K562 (cell line): ENCODE measurements around the gene SPINK2. TPM values are rescaled to one million over a fixed set of nuclear protein-coding genes. Genes with fewer than 3 reads are reported as not detected.

Source experiments
- MCM3 ChIP-seq: fragments of 450-650 bp; IDR thresholded peaks from 2 replicates; pipeline ENCODE4 v1.6.1; 2016
- RB1 ChIP-seq: fragments of 450-650 bp; IDR thresholded peaks from 2 replicates; pipeline ENCODE4 v1.6.1; 2017; ENCODE audit warnings: low read depth, mild to moderate bottlenecking
- U2AF2 ChIP-seq: fragments of 200-400 bp; formaldehyde crosslinking; optimal IDR thresholded peaks from 2 replicates; pipeline ENCODE3; 2017; ENCODE audit warnings: low read depth, mild to moderate bottlenecking, low read length
- ZNF707 ChIP-seq: fragments of 250-450 bp; sonication (Bioruptor Pico); conservative IDR thresholded peaks from 2 replicates; pipeline ENCODE4 v1.8.0; 2022; ENCODE audit warnings: inconsistent platforms, mild to moderate bottlenecking, moderate library complexity
- ZNF785 ChIP-seq: fragments of 250-450 bp; sonication (Bioruptor Pico); IDR thresholded peaks from 2 replicates; pipeline ENCODE4 v1.4.0; 2020; ENCODE audit warnings: mild to moderate bottlenecking
- polyA plus RNA-seq, 8 experiments: library from polyadenylated mRNA; depleted of rRNA in 4 of 8; stranded (reverse) in 5 of 8; unstranded in 3 of 8; fragments of >200 nt; fragmentation: Nextera tagmentation in 2 of 8; fragmentation: Illumina TruSeq in 1 of 8; extraction: Ambion mirVana in 2 of 8; extraction: Trizol in 1 of 8; gene quantifications; 2 replicates each; pipeline versions ENCODE4 v1.2.1 to v1.2.3, GENCODE V29; 2011 to 2014; ENCODE audit warnings: inconsistent platforms in 1 of 8, missing spikeins in 1 of 8
- total RNA-seq, 7 experiments: library from RNA; depleted of rRNA in 6 of 7; stranded (reverse); fragments of >200 nt in 6 of 7; fragmentation: Illumina TruSeq in 2 of 7; extraction: Trizol in 2 of 7; gene quantifications; 2 replicates each; pipeline versions ENCODE4 v1.2.1 to v1.2.3, GENCODE V29; 2011 to 2021; ENCODE audit warnings: low replicate concordance in 1 of 7
- TF ChIP-seq, protein P1 (sequence below): fragments of 450-650 bp; IDR thresholded peaks from 2 replicates; pipeline ENCODE4 v1.6.1; 2016; ENCODE audit warnings: low read depth, mild to moderate bottlenecking, moderate library complexity
- TF ChIP-seq, protein P2 (sequence below): fragments of 450-650 bp; IDR thresholded peaks from 2 replicates; pipeline ENCODE4 v1.6.1; 2018; ENCODE audit not compliant: partially characterized antibody
- TF ChIP-seq, protein P3 (sequence below): fragments of 250-450 bp; sonication (Bioruptor Pico); IDR thresholded peaks from 2 replicates; pipeline ENCODE4 v1.8.0; 2021; ENCODE audit warnings: moderate library complexity, mild to moderate bottlenecking, inconsistent platforms
- TF ChIP-seq, protein P4 (sequence below), 3 experiments: fragments of 200-800 bp in 1 of 3; fragments of 250-450 bp in 1 of 3; fragments of 450-650 bp in 1 of 3; sonication (Bioruptor Pico) in 1 of 3; sonication (Bioruptor generic) in 1 of 3; formaldehyde crosslinking in 1 of 3; IDR thresholded peaks; 2 replicates each; pipeline versions ENCODE4 v1.6.1 to v1.8.0; 2016 to 2022; ENCODE audit warnings: mild to moderate bottlenecking in 2 of 3, missing genetic modification characterization in 2 of 3, missing compliant biosample characterization in 1 of 3, moderate library complexity in 1 of 3
- TF ChIP-seq, protein P5 (sequence below): fragments of 450-650 bp; formaldehyde crosslinking; IDR thresholded peaks from 2 replicates; pipeline ENCODE4 v1.4.0; 2020; ENCODE audit warnings: mild to moderate bottlenecking, moderate library complexity
- TF ChIP-seq, protein P6 (sequence below): sonication (generic); formaldehyde crosslinking; IDR thresholded peaks from 2 replicates; pipeline ENCODE4 v1.5.0; 2020; ENCODE audit warnings: missing genetic modification reagents
- TF ChIP-seq, protein P7 (sequence below): fragments of 450-650 bp; formaldehyde crosslinking; IDR thresholded peaks from 2 replicates; pipeline ENCODE4 v1.4.0; 2020; ENCODE audit warnings: mild to moderate bottlenecking, moderate library complexity

Gene SPINK2
- total and polyA plus RNA-seq, 9 of the 15 experiments (the other 6 are each of a cell fraction or from before 2014, with no cell fraction given), result not detected

DNA sequence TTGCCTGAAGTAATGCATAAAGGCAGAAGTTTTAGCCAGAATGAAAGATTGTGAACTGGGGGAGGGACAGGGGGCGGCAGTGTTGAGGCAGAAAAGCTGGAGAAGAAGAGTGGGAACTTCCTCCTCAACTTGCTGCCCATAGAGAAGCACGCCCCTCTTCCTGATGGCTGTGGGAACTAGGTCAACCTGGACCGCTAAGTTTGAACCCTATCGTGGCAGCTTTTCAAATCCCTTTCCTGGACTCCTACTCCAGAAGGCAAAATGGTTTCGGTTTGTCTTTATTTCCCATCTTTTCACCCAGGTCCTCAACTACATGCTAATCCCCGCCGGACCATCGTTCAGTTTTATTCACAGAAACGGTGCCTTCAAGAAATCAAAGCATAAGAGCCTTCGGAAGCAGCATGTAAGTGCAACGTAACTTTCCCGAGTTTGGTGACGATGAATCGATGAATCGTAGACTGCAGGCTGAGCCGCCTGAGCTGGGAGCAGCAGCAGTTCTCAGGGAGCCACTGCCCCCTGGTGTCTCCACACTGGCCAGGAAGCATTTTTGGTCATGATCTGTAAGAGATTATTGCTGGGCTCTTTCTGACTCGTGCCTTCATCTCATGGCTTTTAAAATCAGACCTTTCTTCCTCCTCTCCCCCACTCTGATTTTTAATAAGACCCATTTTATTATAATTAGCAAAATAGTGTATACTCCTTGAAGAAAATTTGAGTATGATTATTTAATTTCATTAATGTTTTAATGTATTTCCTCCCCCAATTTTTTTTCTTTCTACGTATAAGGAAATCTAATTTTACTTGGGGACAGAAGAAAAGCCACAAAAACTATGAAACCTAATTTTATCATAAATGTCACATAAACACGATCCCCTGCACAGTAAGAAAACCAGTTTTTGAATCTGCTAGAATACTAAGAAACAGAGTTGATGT lies 21.4 kb downstream of the SPINK2 start (continued):
- TF ChIP-seq, protein P1, sequence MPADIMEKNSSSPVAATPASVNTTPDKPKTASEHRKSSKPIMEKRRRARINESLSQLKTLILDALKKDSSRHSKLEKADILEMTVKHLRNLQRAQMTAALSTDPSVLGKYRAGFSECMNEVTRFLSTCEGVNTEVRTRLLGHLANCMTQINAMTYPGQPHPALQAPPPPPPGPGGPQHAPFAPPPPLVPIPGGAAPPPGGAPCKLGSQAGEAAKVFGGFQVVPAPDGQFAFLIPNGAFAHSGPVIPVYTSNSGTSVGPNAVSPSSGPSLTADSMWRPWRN, result no peak
- TF ChIP-seq ZNF785 (CRISPR knock-in tag) (no peak), MCM3 (no peak), RB1 (0 out of 2 replicates have a peak, but pooled peaks have one; percentile 12), U2AF2 (no peak), ZNF707 (CRISPR knock-in tag) (no peak)
- TF ChIP-seq, protein P2, sequence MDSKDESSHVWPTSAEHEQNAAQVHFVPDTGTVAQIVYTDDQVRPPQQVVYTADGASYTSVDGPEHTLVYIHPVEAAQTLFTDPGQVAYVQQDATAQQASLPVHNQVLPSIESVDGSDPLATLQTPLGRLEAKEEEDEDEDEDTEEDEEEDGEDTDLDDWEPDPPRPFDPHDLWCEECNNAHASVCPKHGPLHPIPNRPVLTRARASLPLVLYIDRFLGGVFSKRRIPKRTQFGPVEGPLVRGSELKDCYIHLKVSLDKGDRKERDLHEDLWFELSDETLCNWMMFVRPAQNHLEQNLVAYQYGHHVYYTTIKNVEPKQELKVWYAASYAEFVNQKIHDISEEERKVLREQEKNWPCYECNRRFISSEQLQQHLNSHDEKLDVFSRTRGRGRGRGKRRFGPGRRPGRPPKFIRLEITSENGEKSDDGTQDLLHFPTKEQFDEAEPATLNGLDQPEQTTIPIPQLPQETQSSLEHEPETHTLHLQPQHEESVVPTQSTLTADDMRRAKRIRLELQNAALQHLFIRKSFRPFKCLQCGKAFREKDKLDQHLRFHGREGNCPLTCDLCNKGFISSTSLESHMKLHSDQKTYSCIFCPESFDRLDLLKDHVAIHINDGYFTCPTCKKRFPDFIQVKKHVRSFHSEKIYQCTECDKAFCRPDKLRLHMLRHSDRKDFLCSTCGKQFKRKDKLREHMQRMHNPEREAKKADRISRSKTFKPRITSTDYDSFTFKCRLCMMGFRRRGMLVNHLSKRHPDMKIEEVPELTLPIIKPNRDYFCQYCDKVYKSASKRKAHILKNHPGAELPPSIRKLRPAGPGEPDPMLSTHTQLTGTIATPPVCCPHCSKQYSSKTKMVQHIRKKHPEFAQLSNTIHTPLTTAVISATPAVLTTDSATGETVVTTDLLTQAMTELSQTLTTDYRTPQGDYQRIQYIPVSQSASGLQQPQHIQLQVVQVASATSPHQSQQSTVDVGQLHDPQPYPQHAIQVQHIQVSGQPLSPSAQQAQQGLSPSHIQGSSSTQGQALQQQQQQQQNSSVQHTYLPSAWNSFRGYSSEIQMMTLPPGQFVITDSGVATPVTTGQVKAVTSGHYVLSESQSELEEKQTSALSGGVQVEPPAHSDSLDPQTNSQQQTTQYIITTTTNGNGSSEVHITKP, result no peak
- TF ChIP-seq, protein P3, sequence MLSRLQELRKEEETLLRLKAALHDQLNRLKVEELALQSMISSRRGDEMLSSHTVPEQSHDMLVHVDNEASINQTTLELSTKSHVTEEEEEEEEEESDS (CRISPR knock-in tag), result no peak
- TF ChIP-seq, protein P4, sequence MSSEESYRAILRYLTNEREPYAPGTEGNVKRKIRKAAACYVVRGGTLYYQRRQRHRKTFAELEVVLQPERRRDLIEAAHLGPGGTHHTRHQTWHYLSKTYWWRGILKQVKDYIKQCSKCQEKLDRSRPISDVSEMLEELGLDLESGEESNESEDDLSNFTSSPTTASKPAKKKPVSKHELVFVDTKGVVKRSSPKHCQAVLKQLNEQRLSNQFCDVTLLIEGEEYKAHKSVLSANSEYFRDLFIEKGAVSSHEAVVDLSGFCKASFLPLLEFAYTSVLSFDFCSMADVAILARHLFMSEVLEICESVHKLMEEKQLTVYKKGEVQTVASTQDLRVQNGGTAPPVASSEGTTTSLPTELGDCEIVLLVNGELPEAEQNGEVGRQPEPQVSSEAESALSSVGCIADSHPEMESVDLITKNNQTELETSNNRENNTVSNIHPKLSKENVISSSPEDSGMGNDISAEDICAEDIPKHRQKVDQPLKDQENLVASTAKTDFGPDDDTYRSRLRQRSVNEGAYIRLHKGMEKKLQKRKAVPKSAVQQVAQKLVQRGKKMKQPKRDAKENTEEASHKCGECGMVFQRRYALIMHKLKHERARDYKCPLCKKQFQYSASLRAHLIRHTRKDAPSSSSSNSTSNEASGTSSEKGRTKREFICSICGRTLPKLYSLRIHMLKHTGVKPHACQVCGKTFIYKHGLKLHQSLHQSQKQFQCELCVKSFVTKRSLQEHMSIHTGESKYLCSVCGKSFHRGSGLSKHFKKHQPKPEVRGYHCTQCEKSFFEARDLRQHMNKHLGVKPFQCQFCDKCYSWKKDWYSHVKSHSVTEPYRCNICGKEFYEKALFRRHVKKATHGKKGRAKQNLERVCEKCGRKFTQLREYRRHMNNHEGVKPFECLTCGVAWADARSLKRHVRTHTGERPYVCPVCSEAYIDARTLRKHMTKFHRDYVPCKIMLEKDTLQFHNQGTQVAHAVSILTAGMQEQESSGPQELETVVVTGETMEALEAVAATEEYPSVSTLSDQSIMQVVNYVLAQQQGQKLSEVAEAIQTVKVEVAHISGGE (CRISPR knock-in tag; IDR thresholded peaks at IDR 0.05), result no peak
- TF ChIP-seq, protein P5, sequence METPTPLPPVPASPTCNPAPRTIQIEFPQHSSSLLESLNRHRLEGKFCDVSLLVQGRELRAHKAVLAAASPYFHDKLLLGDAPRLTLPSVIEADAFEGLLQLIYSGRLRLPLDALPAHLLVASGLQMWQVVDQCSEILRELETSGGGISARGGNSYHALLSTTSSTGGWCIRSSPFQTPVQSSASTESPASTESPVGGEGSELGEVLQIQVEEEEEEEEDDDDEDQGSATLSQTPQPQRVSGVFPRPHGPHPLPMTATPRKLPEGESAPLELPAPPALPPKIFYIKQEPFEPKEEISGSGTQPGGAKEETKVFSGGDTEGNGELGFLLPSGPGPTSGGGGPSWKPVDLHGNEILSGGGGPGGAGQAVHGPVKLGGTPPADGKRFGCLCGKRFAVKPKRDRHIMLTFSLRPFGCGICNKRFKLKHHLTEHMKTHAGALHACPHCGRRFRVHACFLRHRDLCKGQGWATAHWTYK (CRISPR knock-in tag), result no peak
- TF ChIP-seq, protein P6, sequence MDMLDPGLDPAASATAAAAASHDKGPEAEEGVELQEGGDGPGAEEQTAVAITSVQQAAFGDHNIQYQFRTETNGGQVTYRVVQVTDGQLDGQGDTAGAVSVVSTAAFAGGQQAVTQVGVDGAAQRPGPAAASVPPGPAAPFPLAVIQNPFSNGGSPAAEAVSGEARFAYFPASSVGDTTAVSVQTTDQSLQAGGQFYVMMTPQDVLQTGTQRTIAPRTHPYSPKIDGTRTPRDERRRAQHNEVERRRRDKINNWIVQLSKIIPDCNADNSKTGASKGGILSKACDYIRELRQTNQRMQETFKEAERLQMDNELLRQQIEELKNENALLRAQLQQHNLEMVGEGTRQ (CRISPR knock-in tag), result no peak
- TF ChIP-seq, protein P7, sequence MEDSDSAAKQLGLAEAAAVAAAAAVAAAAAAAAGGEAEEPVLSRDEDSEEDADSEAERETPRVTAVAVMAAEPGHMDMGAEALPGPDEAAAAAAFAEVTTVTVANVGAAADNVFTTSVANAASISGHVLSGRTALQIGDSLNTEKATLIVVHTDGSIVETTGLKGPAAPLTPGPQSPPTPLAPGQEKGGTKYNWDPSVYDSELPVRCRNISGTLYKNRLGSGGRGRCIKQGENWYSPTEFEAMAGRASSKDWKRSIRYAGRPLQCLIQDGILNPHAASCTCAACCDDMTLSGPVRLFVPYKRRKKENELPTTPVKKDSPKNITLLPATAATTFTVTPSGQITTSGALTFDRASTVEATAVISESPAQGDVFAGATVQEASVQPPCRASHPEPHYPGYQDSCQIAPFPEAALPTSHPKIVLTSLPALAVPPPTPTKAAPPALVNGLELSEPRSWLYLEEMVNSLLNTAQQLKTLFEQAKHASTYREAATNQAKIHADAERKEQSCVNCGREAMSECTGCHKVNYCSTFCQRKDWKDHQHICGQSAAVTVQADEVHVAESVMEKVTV (CRISPR knock-in tag), result peak; percentile 84
